B cell (primary cell): ENCODE data around the gene CHST3.

Experiments used
- EZH2 ChIP-seq: IDR thresholded peaks from 2 replicates; pipeline ENCODE4 v1.6.1; 2012; ENCODE audit warnings: borderline replicate concordance, low read depth, mild to moderate bottlenecking, moderate library complexity, low read length; ENCODE audit not compliant: insufficient read depth, poor library complexity, severe bottlenecking
- TF ChIP-seq, protein P1 (sequence below): fragments of 200-600 bp; IDR thresholded peaks from one replicate; pipeline ENCODE4 v1.8.0; 2022; ENCODE audit warnings: antibody characterized with exemption, mild to moderate bottlenecking

DNA sequence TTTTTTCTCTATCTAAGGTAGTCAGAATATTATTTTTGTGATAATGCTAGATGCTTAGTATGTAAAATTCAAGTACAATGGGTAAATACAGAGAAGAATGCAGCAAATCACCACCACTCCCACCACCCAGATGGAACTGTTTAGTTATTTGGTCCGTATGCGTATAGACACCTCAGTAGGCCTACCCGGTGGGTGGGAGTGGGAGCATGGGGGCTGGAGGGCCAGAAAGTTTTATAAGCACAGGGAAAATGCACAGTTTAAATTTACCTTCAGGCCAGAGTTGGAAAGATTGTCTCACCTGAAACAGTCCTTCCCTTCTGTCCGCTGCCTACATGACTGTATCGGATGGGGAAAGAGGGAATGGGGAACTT is 15.5 kb downstream of the CHST3 start:
- TF ChIP-seq, protein P1, sequence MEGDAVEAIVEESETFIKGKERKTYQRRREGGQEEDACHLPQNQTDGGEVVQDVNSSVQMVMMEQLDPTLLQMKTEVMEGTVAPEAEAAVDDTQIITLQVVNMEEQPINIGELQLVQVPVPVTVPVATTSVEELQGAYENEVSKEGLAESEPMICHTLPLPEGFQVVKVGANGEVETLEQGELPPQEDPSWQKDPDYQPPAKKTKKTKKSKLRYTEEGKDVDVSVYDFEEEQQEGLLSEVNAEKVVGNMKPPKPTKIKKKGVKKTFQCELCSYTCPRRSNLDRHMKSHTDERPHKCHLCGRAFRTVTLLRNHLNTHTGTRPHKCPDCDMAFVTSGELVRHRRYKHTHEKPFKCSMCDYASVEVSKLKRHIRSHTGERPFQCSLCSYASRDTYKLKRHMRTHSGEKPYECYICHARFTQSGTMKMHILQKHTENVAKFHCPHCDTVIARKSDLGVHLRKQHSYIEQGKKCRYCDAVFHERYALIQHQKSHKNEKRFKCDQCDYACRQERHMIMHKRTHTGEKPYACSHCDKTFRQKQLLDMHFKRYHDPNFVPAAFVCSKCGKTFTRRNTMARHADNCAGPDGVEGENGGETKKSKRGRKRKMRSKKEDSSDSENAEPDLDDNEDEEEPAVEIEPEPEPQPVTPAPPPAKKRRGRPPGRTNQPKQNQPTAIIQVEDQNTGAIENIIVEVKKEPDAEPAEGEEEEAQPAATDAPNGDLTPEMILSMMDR, result no peak
- no peak for TF ChIP-seq EZH2
